ENCODE data around the gene ARHGEF6. TPM values are rescaled to one million over a fixed set of nuclear protein-coding genes. Genes with fewer than 3 reads are reported as not detected.
"Not testable (repeated sequence)": the region's sequence is repeated elsewhere in the genome, so short reads cannot be mapped to it uniquely, and the experiment has no call there.

ARHGEF6 gene
- total RNA-seq, 2 donors from 2014 or later: 2.7 to 5.7 TPM

GRCh38 chrX:136823175-136823574 lies 42.4 kb upstream of the ARHGEF6 start:
- Histone ChIP-seq H3K9me3 (no peaks in the 10 kb centered on the region), H3K4me1 (no peaks in the 10 kb centered on the region), H3K4me3 (no peak overlapping the region), H3K27me3 (no peaks in the 10 kb centered on the region), H3K36me3 (no peaks in the 10 kb centered on the region), H3K9ac (ENCODE audit: low read depth in 2 of 2, low read length in 2 of 2) (no peak overlapping the region), H3K27ac (no peak overlapping the region)
- intact Hi-C loops (cut with DNase I): no loop called here
- TF ChIP-seq CTCF (IDR thresholded peaks at IDR 0.05): no peak
- no peak for DNase-seq

- no peaks in the 10 kb centered on the region for H3K9me3 ChIP-seq
- no peak for TF ChIP-seq CTCF (IDR thresholded peaks at IDR 0.05)
- no peaks in the 10 kb centered on the region for H3K4me1 ChIP-seq
- H3K4me3 ChIP-seq: no peak overlapping the region
- no peak for DNase-seq
- no peaks in the 10 kb centered on the region for H3K36me3 ChIP-seq
- H3K27me3 ChIP-seq: no peaks in the 10 kb centered on the region
- no peak overlapping the region for H3K27ac ChIP-seq
- intact Hi-C loops (cut with DNase I): no loop called here
- no peak overlapping the region for H3K9ac ChIP-seq (ENCODE audit: low read depth in 2 of 2, low read length in 2 of 2)
Observed at GRCh38 chrX:136822337-136823095, 41.8 kb upstream of the ARHGEF6 start.

- H3K4me1 ChIP-seq; intact Hi-C loops (cut with DNase I); H3K36me3 ChIP-seq; H3K9ac ChIP-seq (ENCODE audit: low read depth in 2 of 2, low read length in 2 of 2); H3K27me3 ChIP-seq; H3K27ac ChIP-seq; H3K4me3 ChIP-seq; DNase-seq; H3K9me3 ChIP-seq: not testable (repeated sequence)
Observed at GRCh38 chrX:136819756-136820155, 39.0 kb upstream of the ARHGEF6 start.

- H3K9ac ChIP-seq (ENCODE audit: low read depth in 2 of 2, low read length in 2 of 2): no peak overlapping the region
Observed at GRCh38 chrX:136819031-136819703, 38.4 kb upstream of the ARHGEF6 start.

GRCh38 chrX:136816975-136817374 lies 36.2 kb upstream of the ARHGEF6 start:
- no peaks in the 10 kb centered on the region for H3K9me3 ChIP-seq
- no peaks in the 10 kb centered on the region for H3K36me3 ChIP-seq
- no peak for TF ChIP-seq CTCF (IDR thresholded peaks at IDR 0.05)
- no peak overlapping the region for H3K4me3 ChIP-seq
- DNase-seq: no peak
- H3K4me1 ChIP-seq: no peaks in the 10 kb centered on the region
- intact Hi-C loops (cut with DNase I): no loop called here
- no peak overlapping the region for H3K9ac ChIP-seq (ENCODE audit: low read depth in 2 of 2, low read length in 2 of 2)
- no peaks in the 10 kb centered on the region for H3K27me3 ChIP-seq
- no peak overlapping the region for H3K27ac ChIP-seq

More at GRCh38 chrX:136819031-136819703, 38.4 kb upstream of the ARHGEF6 start:
- intact Hi-C loops (cut with DNase I): no loop called here
- H3K4me3 ChIP-seq: no peak overlapping the region
- no peak for DNase-seq
- H3K4me1 ChIP-seq: no peaks in the 10 kb centered on the region
- H3K27me3 ChIP-seq: no peaks in the 10 kb centered on the region
- H3K27ac ChIP-seq: no peak overlapping the region
- no peaks in the 10 kb centered on the region for H3K9me3 ChIP-seq
- no peaks in the 10 kb centered on the region for H3K36me3 ChIP-seq
- TF ChIP-seq CTCF (IDR thresholded peaks at IDR 0.05): no peak

All from colonic mucosa (tissue), 4 donors.